Measurements from ENCODE around the gene RPL3.

DNA sequence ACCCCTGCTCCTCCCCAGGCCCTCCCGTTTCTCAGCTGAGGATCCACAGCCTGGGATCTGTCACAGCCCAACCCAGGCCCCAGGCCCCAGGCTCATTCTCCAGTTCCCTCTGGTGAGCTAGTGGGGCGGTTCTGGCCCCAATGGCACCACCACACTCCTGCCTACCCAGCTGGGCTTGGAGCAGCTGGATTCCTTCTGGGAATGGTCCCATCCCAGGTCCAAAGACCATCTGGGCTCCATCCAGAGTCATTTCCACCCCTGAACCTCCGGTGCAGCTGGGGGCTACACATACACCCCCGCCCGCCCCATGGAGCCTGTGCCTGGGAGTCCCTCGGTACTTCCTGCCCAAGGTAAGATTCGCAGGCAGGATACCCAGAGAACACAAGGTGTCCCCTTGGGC, 39.2 kb downstream of the RPL3 start:
- TF ChIP-seq, protein P1, sequence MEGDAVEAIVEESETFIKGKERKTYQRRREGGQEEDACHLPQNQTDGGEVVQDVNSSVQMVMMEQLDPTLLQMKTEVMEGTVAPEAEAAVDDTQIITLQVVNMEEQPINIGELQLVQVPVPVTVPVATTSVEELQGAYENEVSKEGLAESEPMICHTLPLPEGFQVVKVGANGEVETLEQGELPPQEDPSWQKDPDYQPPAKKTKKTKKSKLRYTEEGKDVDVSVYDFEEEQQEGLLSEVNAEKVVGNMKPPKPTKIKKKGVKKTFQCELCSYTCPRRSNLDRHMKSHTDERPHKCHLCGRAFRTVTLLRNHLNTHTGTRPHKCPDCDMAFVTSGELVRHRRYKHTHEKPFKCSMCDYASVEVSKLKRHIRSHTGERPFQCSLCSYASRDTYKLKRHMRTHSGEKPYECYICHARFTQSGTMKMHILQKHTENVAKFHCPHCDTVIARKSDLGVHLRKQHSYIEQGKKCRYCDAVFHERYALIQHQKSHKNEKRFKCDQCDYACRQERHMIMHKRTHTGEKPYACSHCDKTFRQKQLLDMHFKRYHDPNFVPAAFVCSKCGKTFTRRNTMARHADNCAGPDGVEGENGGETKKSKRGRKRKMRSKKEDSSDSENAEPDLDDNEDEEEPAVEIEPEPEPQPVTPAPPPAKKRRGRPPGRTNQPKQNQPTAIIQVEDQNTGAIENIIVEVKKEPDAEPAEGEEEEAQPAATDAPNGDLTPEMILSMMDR (conservative IDR thresholded peaks at IDR 0.05) = no peak
- no peak for TF ChIP-seq ZFX (IDR thresholded peaks at IDR 0.05)
